Panc1 (cell line): Measurements from ENCODE around the gene PLEKHA1. TPM values are rescaled to one million over a fixed set of nuclear protein-coding genes. Genes with fewer than 3 reads are reported as not detected.

Experiments
- ATAC-seq: fragments of 200-7000 bp; cut with Tn5 transposase; 2 replicates; pipeline ENCODE4 v1.9.1; 2020; ENCODE audit warnings: mild to moderate bottlenecking, moderate library complexity
- BruUV-seq: library from RNA; stranded (reverse); fragments of 400-500 nt; replicated peaks from 2 replicates; lab custom pipeline; 2021; lab: Mats Ljungman, UMichigan
- CTCF ChIA-PET: fragments of 300-600 bp; sonication (Branson Sonifier 250); formaldehyde crosslinking; loops from one replicate; lab custom pipeline; 2022; ENCODE audit warnings: antibody characterized with exemption; lab: Charles Lee
- POLR2A ChIA-PET: fragments of 300-600 bp; sonication (Branson Sonifier 250); formaldehyde crosslinking; loops from one replicate; lab custom pipeline; 2022; ENCODE audit warnings: antibody characterized with exemption; lab: Charles Lee
- DNase-seq: peaks from one replicate; pipeline ENCODE4 v3.0.0-alpha.2; 2010; ENCODE audit warnings: low read depth, low spot score
- H3K27ac ChIP-seq: 2 replicates; pipeline ENCODE4 v1.5.1; 2011; ENCODE audit warnings: mild to moderate bottlenecking, low read length, inconsistent platforms
- H3K27me3 ChIP-seq: fragments of 200-500 bp; sonication (Bioruptor generic); 2 replicates; pipeline ENCODE4 v1.6.0; 2014; ENCODE audit warnings: low read length, inconsistent platforms; ENCODE audit not compliant: control insufficient read depth, insufficient read depth
- H3K36me3 ChIP-seq: fragments of 200-500 bp; sonication (Bioruptor generic); 2 replicates; pipeline ENCODE4 v1.5.1; 2014; ENCODE audit warnings: inconsistent platforms, mild to moderate bottlenecking, low read length, moderate library complexity; ENCODE audit not compliant: control insufficient read depth, insufficient read depth
- H3K4me1 ChIP-seq: 2 replicates; pipeline ENCODE4 v1.5.1; 2011; ENCODE audit warnings: inconsistent platforms, mild to moderate bottlenecking, low read length, moderate library complexity; ENCODE audit not compliant: control insufficient read depth, insufficient read depth
- H3K4me3 ChIP-seq, 2 experiments: 2 replicates each; pipeline ENCODE4 v1.5.1; 2011 to 2012; ENCODE audit warnings: low read depth in 2 of 2, low read length in 2 of 2, mild to moderate bottlenecking in 2 of 2, inconsistent platforms in 1 of 2, moderate library complexity in 1 of 2
- H3K9me3 ChIP-seq: fragments of 200-500 bp; sonication (Bioruptor generic); 2 replicates; pipeline ENCODE4 v1.5.1; 2014; ENCODE audit warnings: low read depth, mild to moderate bottlenecking, inconsistent platforms, low read length, moderate library complexity; ENCODE audit not compliant: control insufficient read depth, insufficient read depth
- POLR2AphosphoS5 ChIP-seq: IDR thresholded peaks from 2 replicates; pipeline ENCODE4 v1.6.1; 2012; ENCODE audit warnings: mild to moderate bottlenecking, low read depth, low read length, moderate library complexity
- SIN3A ChIP-seq: IDR thresholded peaks from 2 replicates; pipeline ENCODE4 v1.6.1; 2012; ENCODE audit warnings: low read depth, mild to moderate bottlenecking, low read length, moderate library complexity, borderline replicate concordance; ENCODE audit not compliant: insufficient read depth
- TCF7L2 ChIP-seq: IDR thresholded peaks from 2 replicates; pipeline ENCODE4 v1.6.1; 2011; ENCODE audit warnings: mild to moderate bottlenecking, low read depth, low read length, inconsistent platforms
- in situ Hi-C: cut with HindIII; loops from 2 replicates; pipeline ENCODE4 v1.10.0; 2016; ENCODE audit warnings: low sequenced_read_pairs, low pct_unique_long_range_greater_than_20kb
- intact Hi-C: fragments of 100-400 bp; cut with micrococcal nuclease; formaldehyde crosslinking; loops from one replicate; pipeline ENCODE4 v1.10.0; 2022; ENCODE audit not compliant: unreplicated experiment
- total RNA-seq: library from RNA; stranded (reverse); gene quantifications from one replicate; pipeline ENCODE4 v1.2.1, GENCODE V29; 2021; ENCODE audit not compliant: unreplicated experiment
- TF ChIP-seq, protein P1 (sequence below), 2 experiments: IDR thresholded peaks; 2 replicates each; pipeline ENCODE4 v1.6.1; 2011 to 2012; ENCODE audit warnings: low read depth in 2 of 2, control low read depth in 1 of 2, low read length in 1 of 2, mild to moderate bottlenecking in 1 of 2, moderate library complexity in 1 of 2; ENCODE audit not compliant: insufficient read depth in 1 of 2
- TF ChIP-seq, protein P2 (sequence below): fragments of 450-650 bp; IDR thresholded peaks from 2 replicates; pipeline ENCODE4 v1.5.1; 2017; ENCODE audit warnings: mild to moderate bottlenecking

PLEKHA1 gene
- total RNA-seq, 1 experiment from 2014 or later: 95.5 TPM

DNA sequence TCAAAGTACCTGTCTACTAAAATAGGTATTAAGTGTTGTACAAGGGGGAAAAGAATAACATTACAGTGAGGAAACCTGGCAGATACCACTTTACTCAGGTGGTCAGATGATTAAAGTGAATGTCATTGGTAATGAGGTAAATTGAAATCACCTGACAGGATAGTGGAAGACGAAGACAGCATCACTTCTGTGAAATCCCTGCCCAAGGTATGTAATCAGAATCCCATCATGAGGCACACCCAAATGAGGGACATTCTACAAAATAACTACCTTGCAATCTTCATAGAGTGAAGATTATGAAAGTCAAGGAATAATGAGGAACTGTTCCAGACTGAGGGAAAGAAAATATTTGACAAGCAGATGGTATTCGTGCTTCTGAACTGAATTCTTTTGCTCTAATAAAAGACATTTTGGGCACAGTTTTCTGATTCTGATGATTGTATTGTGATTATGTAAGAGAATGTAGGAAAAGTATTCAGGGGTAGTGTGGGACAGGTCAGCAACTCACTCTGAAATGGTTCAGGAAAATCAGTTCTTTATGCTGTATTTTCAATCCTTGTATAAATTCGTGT is 46.6 kb downstream of the PLEKHA1 start:
- no TSS peak for BruUV-seq

DNA sequence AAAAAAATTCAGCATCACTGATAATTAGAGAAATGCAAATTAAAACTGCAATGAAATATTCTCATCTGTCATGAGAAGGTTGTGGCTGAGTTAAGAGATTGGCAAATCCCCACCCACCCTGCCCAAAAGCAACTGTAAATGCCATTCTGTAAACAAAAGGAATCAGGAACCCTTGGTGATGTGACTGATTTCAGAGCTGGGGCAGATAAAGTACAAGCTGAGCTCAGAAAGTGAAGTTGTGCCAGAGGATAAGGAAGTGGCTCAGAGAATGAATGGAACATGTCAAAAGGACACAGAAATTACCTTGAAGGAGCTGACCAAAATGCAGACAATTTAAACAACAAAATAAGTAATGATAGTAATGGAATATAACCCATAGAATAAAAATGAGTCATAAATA is 47.2 kb downstream of the PLEKHA1 start:
- no peak overlapping the region for H3K4me3 ChIP-seq
- ChIA-PET CTCF (interaction anchor here (0.6 kb wide), 1 partner anchor 208 kb away, joined by 8 read pairs; no protein-coding TSS in a partner anchor), POLR2A (no interaction called here)
- in situ Hi-C loops (no loop called here), intact Hi-C loops (no loop called here)
- no peak for DNase-seq
- H3K27ac ChIP-seq: no peak overlapping the region
- no peaks in the 10 kb centered on the region for H3K4me1 ChIP-seq
- ATAC-seq: no peak
- BruUV-seq: no TSS peak
- TF ChIP-seq, protein P1, sequence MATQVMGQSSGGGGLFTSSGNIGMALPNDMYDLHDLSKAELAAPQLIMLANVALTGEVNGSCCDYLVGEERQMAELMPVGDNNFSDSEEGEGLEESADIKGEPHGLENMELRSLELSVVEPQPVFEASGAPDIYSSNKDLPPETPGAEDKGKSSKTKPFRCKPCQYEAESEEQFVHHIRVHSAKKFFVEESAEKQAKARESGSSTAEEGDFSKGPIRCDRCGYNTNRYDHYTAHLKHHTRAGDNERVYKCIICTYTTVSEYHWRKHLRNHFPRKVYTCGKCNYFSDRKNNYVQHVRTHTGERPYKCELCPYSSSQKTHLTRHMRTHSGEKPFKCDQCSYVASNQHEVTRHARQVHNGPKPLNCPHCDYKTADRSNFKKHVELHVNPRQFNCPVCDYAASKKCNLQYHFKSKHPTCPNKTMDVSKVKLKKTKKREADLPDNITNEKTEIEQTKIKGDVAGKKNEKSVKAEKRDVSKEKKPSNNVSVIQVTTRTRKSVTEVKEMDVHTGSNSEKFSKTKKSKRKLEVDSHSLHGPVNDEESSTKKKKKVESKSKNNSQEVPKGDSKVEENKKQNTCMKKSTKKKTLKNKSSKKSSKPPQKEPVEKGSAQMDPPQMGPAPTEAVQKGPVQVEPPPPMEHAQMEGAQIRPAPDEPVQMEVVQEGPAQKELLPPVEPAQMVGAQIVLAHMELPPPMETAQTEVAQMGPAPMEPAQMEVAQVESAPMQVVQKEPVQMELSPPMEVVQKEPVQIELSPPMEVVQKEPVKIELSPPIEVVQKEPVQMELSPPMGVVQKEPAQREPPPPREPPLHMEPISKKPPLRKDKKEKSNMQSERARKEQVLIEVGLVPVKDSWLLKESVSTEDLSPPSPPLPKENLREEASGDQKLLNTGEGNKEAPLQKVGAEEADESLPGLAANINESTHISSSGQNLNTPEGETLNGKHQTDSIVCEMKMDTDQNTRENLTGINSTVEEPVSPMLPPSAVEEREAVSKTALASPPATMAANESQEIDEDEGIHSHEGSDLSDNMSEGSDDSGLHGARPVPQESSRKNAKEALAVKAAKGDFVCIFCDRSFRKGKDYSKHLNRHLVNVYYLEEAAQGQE (IDR thresholded peaks at IDR 0.05; ENCODE audit: insufficient read depth in 1 of 2, low read depth in 2 of 2, low read length in 1 of 2): no peak
- TF ChIP-seq, protein P2, sequence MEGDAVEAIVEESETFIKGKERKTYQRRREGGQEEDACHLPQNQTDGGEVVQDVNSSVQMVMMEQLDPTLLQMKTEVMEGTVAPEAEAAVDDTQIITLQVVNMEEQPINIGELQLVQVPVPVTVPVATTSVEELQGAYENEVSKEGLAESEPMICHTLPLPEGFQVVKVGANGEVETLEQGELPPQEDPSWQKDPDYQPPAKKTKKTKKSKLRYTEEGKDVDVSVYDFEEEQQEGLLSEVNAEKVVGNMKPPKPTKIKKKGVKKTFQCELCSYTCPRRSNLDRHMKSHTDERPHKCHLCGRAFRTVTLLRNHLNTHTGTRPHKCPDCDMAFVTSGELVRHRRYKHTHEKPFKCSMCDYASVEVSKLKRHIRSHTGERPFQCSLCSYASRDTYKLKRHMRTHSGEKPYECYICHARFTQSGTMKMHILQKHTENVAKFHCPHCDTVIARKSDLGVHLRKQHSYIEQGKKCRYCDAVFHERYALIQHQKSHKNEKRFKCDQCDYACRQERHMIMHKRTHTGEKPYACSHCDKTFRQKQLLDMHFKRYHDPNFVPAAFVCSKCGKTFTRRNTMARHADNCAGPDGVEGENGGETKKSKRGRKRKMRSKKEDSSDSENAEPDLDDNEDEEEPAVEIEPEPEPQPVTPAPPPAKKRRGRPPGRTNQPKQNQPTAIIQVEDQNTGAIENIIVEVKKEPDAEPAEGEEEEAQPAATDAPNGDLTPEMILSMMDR: no peak
- TF ChIP-seq SIN3A (no peak), TCF7L2 (no peak), POLR2AphosphoS5 (no peak)
- peaks cover 49% of the 10 kb centered on the region for H3K36me3 ChIP-seq
- no peaks in the 10 kb centered on the region for H3K9me3 ChIP-seq
- H3K27me3 ChIP-seq: no peaks in the 10 kb centered on the region

More for the DNA sequence above, 46.6 kb downstream of the PLEKHA1 start:
- no peak overlapping the region for H3K27ac ChIP-seq
- no peaks in the 10 kb centered on the region for H3K9me3 ChIP-seq
- intact Hi-C loops (no loop called here), in situ Hi-C loops (no loop called here)
- CTCF ChIA-PET: no interaction called here
- H3K4me3 ChIP-seq: no peak overlapping the region
- no peaks in the 10 kb centered on the region for H3K4me1 ChIP-seq
- POLR2A ChIA-PET: no interaction called here
- DNase-seq (no peak), ATAC-seq (no peak)
- TF ChIP-seq, protein P1 (IDR thresholded peaks at IDR 0.05; ENCODE audit: insufficient read depth in 1 of 2, low read depth in 2 of 2, low read length in 1 of 2): no peak
- no peak for TF ChIP-seq SIN3A
- TF ChIP-seq, protein P2: no peak
- TF ChIP-seq TCF7L2: no peak
- TF ChIP-seq POLR2AphosphoS5: no peak
- H3K36me3 ChIP-seq: peaks cover 51% of the 10 kb centered on the region
- H3K27me3 ChIP-seq: no peaks in the 10 kb centered on the region
